SK-N-SH (cell line): ENCODE data around the gene PAQR7. TPM values are rescaled to one million over a fixed set of nuclear protein-coding genes. Genes with fewer than 3 reads are reported as not detected.

Experiments
- CTCF ChIA-PET: fragments of 300-600, 350-600 bp; formaldehyde crosslinking; extraction: SDS; loops from one replicate; lab custom pipeline; 2021; lab: Yijun Ruan, JAX
- POLR2A ChIA-PET: fragments of 350-600 bp; sonication (Branson Sonifier 250); formaldehyde crosslinking; extraction: SDS; loops from one replicate; lab custom pipeline; 2020; ENCODE audit warnings: antibody characterized with exemption, inconsistent platforms; lab: Yijun Ruan, JAX
- DNase-seq: peaks from one replicate; pipeline ENCODE4 v3.0.0; 2012
- H2AFZ ChIP-seq: fragments of 200-600 bp; sonication (generic); 2 replicates; pipeline ENCODE4 v1.8.1; 2016; ENCODE audit warnings: antibody characterized with exemption, mild to moderate bottlenecking, low read depth
- H3F3A ChIP-seq: fragments of 200-600 bp; sonication (generic); replicated peaks from 2 replicates; pipeline ENCODE3; 2016; ENCODE audit warnings: antibody characterized with exemption, mild to moderate bottlenecking; ENCODE audit not compliant: insufficient read depth
- H3K27ac ChIP-seq, 2 experiments: fragments of 200-500 bp in 1 of 2; fragments of 200-600 bp in 1 of 2; sonication (Bioruptor generic) in 1 of 2; sonication (generic), shearing (Covaris generic) in 1 of 2; 2 replicates each; pipeline versions ENCODE4 v1.5.1 to v1.6.1; 2014 to 2016; ENCODE audit warnings: low read depth in 2 of 2, inconsistent platforms in 1 of 2, low read length in 1 of 2, mild to moderate bottlenecking in 1 of 2, mixed read lengths in 1 of 2
- H3K27me3 ChIP-seq: fragments of 200-600 bp; sonication (generic), shearing (Covaris generic); 2 replicates; pipeline ENCODE4 v1.6.1; 2016; ENCODE audit warnings: mixed run types; ENCODE audit not compliant: insufficient read depth
- H3K36me3 ChIP-seq, 2 experiments: fragments of 200-500 bp in 1 of 2; fragments of 200-600 bp in 1 of 2; sonication (Bioruptor generic) in 1 of 2; sonication (generic) in 1 of 2; replicated peaks in 1 of 2; 2 replicates each; pipeline versions ENCODE3 to v1.5.1; 2014 to 2016; ENCODE audit warnings: low read length in 1 of 2, mild to moderate bottlenecking in 1 of 2; ENCODE audit not compliant: insufficient read depth in 2 of 2, control insufficient read depth in 1 of 2
- H3K4me1 ChIP-seq, 2 experiments: fragments of 200-500 bp in 1 of 2; fragments of 200-600 bp in 1 of 2; sonication (Bioruptor generic) in 1 of 2; sonication (generic), shearing (Covaris generic) in 1 of 2; 2 replicates each; pipeline versions ENCODE4 v1.5.1 to v1.6.1; 2014 to 2016; ENCODE audit warnings: low read depth in 1 of 2, low read length in 1 of 2, mixed run types in 1 of 2; ENCODE audit not compliant: insufficient read depth in 2 of 2, control insufficient read depth in 1 of 2
- H3K4me2 ChIP-seq: fragments of 200-600 bp; sonication (generic), shearing (Covaris generic); 2 replicates; pipeline ENCODE4 v1.6.1; 2017; ENCODE audit warnings: mixed run types
- H3K4me3 ChIP-seq, 2 experiments: fragments of 200-500 bp in 1 of 2; fragments of 200-600 bp in 1 of 2; sonication (Bioruptor generic) in 1 of 2; sonication (generic), shearing (Covaris generic) in 1 of 2; 2 replicates each; pipeline versions ENCODE4 v1.5.1 to v1.8.1; 2014 to 2016; ENCODE audit warnings: low read depth in 2 of 2, inconsistent platforms in 1 of 2, low read length in 1 of 2, mild to moderate bottlenecking in 1 of 2, mixed read lengths in 1 of 2, moderate library complexity in 1 of 2
- H3K79me2 ChIP-seq: fragments of 200-600 bp; sonication (generic); 2 replicates; pipeline ENCODE4 v1.8.1; 2017; ENCODE audit warnings: mild to moderate bottlenecking; ENCODE audit not compliant: insufficient read depth
- H3K9ac ChIP-seq: fragments of 200-600 bp; sonication (generic); 2 replicates; pipeline ENCODE4 v1.6.1; 2017; ENCODE audit warnings: mixed run types
- H3K9me2 ChIP-seq: fragments of 200-600 bp; sonication (generic); 2 replicates; pipeline ENCODE4 v1.6.1; 2017; ENCODE audit warnings: mixed run types
- H3K9me3 ChIP-seq: fragments of 200-600 bp; sonication (generic); 2 replicates; pipeline ENCODE4 v1.6.1; 2017; ENCODE audit warnings: mixed run types, mild to moderate bottlenecking, moderate library complexity
- H4K20me1 ChIP-seq: fragments of 200-600 bp; sonication (generic); 2 replicates; pipeline ENCODE4 v1.6.1; 2017; ENCODE audit warnings: mild to moderate bottlenecking, mixed run types; ENCODE audit not compliant: insufficient read depth
- CHD2 ChIP-seq: fragments of 150-350 bp; IDR thresholded peaks from 2 replicates; pipeline ENCODE4 v1.6.1; 2018; ENCODE audit warnings: low read length; ENCODE audit not compliant: partially characterized antibody
- EP300 ChIP-seq, 2 experiments: IDR thresholded peaks; 2 replicates each; pipeline versions ENCODE4 v1.4.0 to v1.6.1; 2012; ENCODE audit warnings: borderline replicate concordance in 1 of 2, low read depth in 1 of 2, low read length in 1 of 2
- FOSL2 ChIP-seq: IDR thresholded peaks from 2 replicates; pipeline ENCODE4 v1.4.0; 2012; ENCODE audit warnings: low read depth, mild to moderate bottlenecking, moderate library complexity, borderline replicate concordance
- JUND ChIP-seq: IDR thresholded peaks from 2 replicates; pipeline ENCODE4 v1.4.0; 2012
- RCOR1 ChIP-seq: fragments of 150-350 bp; IDR thresholded peaks from 2 replicates; pipeline ENCODE4 v1.6.1; 2017; ENCODE audit warnings: antibody characterized with exemption, low read length
- SMC3 ChIP-seq: IDR thresholded peaks from 2 replicates; pipeline ENCODE4 v1.6.1; 2012; ENCODE audit warnings: low read depth, low read length, improper control_type of control experiment
- TCF12 ChIP-seq: IDR thresholded peaks from 2 replicates; pipeline ENCODE4 v1.4.0; 2012
- WGBS: methylation state at CpG from one replicate; pipeline ENCODE4 v1.1.6; 2017; ENCODE audit warnings: low lambda C conversion rate; 5-methylcytosine and 5-hydroxymethylcytosine counted together
- polyA plus RNA-seq, 3 experiments: library from polyadenylated mRNA; depleted of rRNA; stranded (reverse); fragments of >200 nt; gene quantifications; 2 replicates each; pipeline ENCODE4 v1.2.3, GENCODE V29; 2012
- TF ChIP-seq, protein P1 (sequence below): fragments of 150-350 bp; IDR thresholded peaks from 2 replicates; pipeline ENCODE4 v1.6.1; 2016; ENCODE audit warnings: mild to moderate bottlenecking, low read depth, low read length
- TF ChIP-seq, protein P2 (sequence below): IDR thresholded peaks from 2 replicates; pipeline ENCODE4 v1.4.0; 2012; ENCODE audit warnings: low read depth, borderline replicate concordance
- TF ChIP-seq, protein P3 (sequence below): IDR thresholded peaks from 2 replicates; pipeline ENCODE4; 2012
- TF ChIP-seq, protein P4 (sequence below): IDR thresholded peaks from 2 replicates; pipeline ENCODE4 v1.4.0; 2012; ENCODE audit warnings: low read depth, borderline replicate concordance

PAQR7 gene
- polyA plus RNA-seq, 1 of the 3 experiments (the other 2 are of a cell fraction), result 5.6 TPM

DNA sequence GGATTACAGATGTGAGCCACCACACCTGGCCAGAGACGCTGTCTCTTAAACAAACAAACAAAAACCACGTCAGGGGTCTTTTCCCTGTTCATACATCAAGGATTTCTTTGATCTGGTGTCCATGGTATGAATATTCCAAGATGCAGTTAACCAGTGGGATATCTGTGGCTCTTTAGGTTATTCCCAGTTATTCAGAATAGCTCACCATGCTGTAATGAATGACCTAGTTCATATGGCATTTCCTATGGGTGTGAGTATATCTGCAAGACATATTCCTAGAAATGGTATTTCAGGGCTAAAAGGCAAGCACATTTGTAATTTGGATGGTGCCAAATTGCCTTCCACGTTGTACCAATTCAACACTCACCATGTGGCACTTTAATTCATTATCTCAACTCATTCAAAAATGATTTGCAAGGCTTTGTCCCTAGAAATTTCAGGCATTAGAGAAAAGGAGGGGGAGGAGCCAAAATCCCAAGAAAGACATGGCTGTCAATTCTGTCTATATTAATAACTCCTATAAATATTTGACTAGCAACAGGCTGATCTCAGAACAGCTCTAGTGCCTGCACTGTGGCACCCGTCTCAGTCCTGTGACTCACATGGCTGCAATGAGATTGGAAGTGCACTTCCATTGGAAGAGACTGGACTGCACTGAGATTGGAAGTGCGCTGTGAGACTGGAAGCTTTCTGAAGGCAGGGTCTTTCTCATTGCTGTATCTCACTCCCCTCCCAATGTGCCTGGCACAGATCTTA, 36.7 kb upstream of the PAQR7 start:
- POLR2A ChIA-PET, result no interaction called here
- peak overlapping the region; percentile 3; the same call in 1 of the 2 replicates for H3K9ac ChIP-seq
- H3K4me2 ChIP-seq, result peak overlapping the region; percentile 32

DNA sequence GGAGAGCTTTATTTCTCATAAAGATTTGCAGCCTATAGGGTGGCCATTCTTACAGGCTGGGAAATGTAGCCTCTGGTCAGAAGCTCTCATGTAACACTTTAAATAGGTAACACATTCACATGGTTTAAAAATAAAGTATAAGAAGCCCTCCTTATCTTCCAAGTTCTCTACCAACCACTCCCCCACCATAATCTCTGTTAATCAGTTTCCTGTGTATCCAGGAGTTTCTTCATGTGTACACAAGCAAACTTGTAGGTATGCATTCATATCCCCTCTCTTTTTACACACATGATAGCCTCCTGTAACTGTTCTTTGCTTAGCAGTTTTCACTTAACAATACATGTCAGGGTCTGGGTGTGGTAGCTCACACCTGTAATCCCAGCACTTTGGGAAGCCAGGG, 35.7 kb upstream of the PAQR7 start:
- POLR2A ChIA-PET, result no interaction called here
- no peak overlapping the region for H3K4me2 ChIP-seq

More for the DNA sequence above, 36.7 kb upstream of the PAQR7 start:
- H3K9me2 ChIP-seq, result no peaks in the 10 kb centered on the region
- peak overlapping the region in 1 of 2 experiments; percentile 71; a peak in 2 of 4 replicates for H3K27ac ChIP-seq
- CTCF ChIA-PET, result interaction anchor here (1.5 kb wide), 1 partner anchor 17 kb away, joined by 5 read pairs; no protein-coding TSS in a partner anchor
- no peaks in the 10 kb centered on the region for H3K9me3 ChIP-seq
- H4K20me1 ChIP-seq, result no peaks in the 10 kb centered on the region
- peaks cover 0 to 9% of the 10 kb centered on the region in 2 experiments; a peak in 2 of 4 replicates for H3K4me1 ChIP-seq
- WGBS, result 58% methylated on average over 5 of the region's 5 CpGs
- TF ChIP-seq, protein P1, sequence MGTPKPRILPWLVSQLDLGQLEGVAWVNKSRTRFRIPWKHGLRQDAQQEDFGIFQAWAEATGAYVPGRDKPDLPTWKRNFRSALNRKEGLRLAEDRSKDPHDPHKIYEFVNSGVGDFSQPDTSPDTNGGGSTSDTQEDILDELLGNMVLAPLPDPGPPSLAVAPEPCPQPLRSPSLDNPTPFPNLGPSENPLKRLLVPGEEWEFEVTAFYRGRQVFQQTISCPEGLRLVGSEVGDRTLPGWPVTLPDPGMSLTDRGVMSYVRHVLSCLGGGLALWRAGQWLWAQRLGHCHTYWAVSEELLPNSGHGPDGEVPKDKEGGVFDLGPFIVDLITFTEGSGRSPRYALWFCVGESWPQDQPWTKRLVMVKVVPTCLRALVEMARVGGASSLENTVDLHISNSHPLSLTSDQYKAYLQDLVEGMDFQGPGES, result no peak
- TF ChIP-seq TCF12 (0 out of 2 replicates have a peak, but pooled peaks have one; percentile 2), JUND (peak; percentile 56; the same call in 1 of the 2 replicates), SMC3 (no peak), EP300 (IDR thresholded peaks at IDR 0.05; ENCODE audit: borderline replicate concordance in 1 of 2, low read depth in 1 of 2, low read length in 1 of 2) (0 out of 4 replicates have a peak, but pooled peaks of 1 of the 2 experiments have one; percentile 21), FOSL2 (peak; percentile 25; the same call in 1 of the 2 replicates)
- TF ChIP-seq, protein P2, sequence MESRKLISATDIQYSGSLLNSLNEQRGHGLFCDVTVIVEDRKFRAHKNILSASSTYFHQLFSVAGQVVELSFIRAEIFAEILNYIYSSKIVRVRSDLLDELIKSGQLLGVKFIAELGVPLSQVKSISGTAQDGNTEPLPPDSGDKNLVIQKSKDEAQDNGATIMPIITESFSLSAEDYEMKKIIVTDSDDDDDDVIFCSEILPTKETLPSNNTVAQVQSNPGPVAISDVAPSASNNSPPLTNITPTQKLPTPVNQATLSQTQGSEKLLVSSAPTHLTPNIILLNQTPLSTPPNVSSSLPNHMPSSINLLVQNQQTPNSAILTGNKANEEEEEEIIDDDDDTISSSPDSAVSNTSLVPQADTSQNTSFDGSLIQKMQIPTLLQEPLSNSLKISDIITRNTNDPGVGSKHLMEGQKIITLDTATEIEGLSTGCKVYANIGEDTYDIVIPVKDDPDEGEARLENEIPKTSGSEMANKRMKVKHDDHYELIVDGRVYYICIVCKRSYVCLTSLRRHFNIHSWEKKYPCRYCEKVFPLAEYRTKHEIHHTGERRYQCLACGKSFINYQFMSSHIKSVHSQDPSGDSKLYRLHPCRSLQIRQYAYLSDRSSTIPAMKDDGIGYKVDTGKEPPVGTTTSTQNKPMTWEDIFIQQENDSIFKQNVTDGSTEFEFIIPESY, result no peak
- TF ChIP-seq, protein P3, sequence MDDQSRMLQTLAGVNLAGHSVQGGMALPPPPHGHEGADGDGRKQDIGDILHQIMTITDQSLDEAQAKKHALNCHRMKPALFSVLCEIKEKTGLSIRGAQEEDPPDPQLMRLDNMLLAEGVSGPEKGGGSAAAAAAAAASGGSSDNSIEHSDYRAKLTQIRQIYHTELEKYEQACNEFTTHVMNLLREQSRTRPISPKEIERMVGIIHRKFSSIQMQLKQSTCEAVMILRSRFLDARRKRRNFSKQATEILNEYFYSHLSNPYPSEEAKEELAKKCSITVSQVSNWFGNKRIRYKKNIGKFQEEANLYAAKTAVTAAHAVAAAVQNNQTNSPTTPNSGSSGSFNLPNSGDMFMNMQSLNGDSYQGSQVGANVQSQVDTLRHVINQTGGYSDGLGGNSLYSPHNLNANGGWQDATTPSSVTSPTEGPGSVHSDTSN, result peak; percentile 27; the same call in 1 of the 2 replicates
- peaks cover 10% of the 10 kb centered on the region for H3F3A ChIP-seq
- no peaks in the 10 kb centered on the region for H3K27me3 ChIP-seq
- H2AFZ ChIP-seq, result peak overlapping the region; percentile 16; the same call in 1 of the 2 replicates
- no peaks in the 10 kb centered on the region for H3K79me2 ChIP-seq
- H3K36me3 ChIP-seq, result no peaks in the 10 kb centered on the region
- DNase-seq, result no peak
- H3K4me3 ChIP-seq, result no peak overlapping the region

More for the DNA sequence above, 35.7 kb upstream of the PAQR7 start:
- H3K9ac ChIP-seq, result no peak overlapping the region
- H4K20me1 ChIP-seq, result no peaks in the 10 kb centered on the region
- H3K9me2 ChIP-seq, result no peaks in the 10 kb centered on the region
- H3K27ac ChIP-seq, result no peak overlapping the region
- H3K79me2 ChIP-seq, result no peaks in the 10 kb centered on the region
- peaks cover 5 to 9% of the 10 kb centered on the region in 2 experiments; a peak in 3 of 4 replicates for H3K4me1 ChIP-seq
- H3K4me3 ChIP-seq, result no peak overlapping the region
- no peaks in the 10 kb centered on the region for H3K9me3 ChIP-seq
- TF ChIP-seq RCOR1 (no peak), CHD2 (no peak)
- TF ChIP-seq, protein P4, sequence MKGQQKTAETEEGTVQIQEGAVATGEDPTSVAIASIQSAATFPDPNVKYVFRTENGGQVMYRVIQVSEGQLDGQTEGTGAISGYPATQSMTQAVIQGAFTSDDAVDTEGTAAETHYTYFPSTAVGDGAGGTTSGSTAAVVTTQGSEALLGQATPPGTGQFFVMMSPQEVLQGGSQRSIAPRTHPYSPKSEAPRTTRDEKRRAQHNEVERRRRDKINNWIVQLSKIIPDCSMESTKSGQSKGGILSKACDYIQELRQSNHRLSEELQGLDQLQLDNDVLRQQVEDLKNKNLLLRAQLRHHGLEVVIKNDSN, result no peak
- TF ChIP-seq, all 33 proteins: peak for 0
- Histone ChIP-seq H3K36me3 (no peaks in the 10 kb centered on the region), H2AFZ (no peak overlapping the region), H3K27me3 (no peaks in the 10 kb centered on the region), H3F3A (peaks cover 13% of the 10 kb centered on the region)
- CTCF ChIA-PET, result interaction anchor here (1.5 kb wide), 1 partner anchor 16 kb away, joined by 5 read pairs; no protein-coding TSS in a partner anchor
- DNase-seq, result no peak
